Urothelium cell line (cell line): ENCODE data around the gene SSH3.
A peak's percentile ranks its signal among the peaks of the same experiment; 100 is the strongest.
"Not testable (repeated sequence)": the region's sequence is repeated elsewhere in the genome, so short reads cannot be mapped to it uniquely, and the experiment has no call there.

Experiments used
- DNase-seq: peaks from one replicate; pipeline ENCODE4 v3.0.0; 2011; ENCODE audit warnings: low spot score, mixed read lengths
- FAIRE-seq: peaks from 2 replicates; lab custom pipeline; 2011; peaks lifted over from hg19 to GRCh38; lab: Jason Lieb, UNC

SSH3 gene, protein sequence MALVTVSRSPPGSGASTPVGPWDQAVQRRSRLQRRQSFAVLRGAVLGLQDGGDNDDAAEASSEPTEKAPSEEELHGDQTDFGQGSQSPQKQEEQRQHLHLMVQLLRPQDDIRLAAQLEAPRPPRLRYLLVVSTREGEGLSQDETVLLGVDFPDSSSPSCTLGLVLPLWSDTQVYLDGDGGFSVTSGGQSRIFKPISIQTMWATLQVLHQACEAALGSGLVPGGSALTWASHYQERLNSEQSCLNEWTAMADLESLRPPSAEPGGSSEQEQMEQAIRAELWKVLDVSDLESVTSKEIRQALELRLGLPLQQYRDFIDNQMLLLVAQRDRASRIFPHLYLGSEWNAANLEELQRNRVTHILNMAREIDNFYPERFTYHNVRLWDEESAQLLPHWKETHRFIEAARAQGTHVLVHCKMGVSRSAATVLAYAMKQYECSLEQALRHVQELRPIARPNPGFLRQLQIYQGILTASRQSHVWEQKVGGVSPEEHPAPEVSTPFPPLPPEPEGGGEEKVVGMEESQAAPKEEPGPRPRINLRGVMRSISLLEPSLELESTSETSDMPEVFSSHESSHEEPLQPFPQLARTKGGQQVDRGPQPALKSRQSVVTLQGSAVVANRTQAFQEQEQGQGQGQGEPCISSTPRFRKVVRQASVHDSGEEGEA

DNA sequence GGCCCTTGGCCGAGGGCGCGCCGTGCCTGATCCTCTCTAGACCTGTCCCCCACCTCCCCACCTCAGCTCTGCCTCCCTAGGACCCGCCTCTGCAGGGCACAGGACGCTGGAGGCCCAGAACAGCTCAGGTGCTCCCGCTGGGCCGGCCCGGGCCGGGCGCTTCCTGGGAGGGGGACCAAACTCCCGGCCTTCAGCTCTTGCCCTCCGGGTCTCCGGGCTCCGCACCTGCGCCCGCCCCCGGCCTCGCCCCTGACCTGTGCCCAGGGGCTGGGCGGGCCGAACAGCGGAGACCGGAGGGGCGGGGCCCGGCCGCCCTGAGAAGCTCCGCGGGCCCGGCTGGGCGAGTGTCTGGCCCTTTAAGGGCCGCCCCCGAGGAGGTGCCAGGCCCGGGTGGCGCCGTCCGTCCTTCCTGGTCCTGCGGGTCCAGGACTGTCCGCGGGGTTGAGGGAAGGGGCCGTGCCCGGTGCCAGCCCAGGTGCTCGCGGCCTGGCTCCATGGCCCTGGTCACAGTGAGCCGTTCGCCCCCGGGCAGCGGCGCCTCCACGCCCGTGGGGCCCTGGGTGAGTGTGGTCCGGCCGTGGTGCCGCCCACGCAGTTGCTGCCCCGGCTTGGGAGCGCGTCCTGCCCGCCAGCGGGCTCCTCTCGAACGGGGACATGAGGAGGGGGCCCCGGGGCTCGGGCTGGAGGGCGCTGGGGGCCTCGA, at the start of gene SSH3:
Gene SSH3, plus strand, starts transcription at position 399 of the 703 bp plus-strand sequence. Its CDS starts 96 bp downstream, at position 495.
- DNase-seq = peak; percentile 89
- FAIRE-seq = no peak

DNA sequence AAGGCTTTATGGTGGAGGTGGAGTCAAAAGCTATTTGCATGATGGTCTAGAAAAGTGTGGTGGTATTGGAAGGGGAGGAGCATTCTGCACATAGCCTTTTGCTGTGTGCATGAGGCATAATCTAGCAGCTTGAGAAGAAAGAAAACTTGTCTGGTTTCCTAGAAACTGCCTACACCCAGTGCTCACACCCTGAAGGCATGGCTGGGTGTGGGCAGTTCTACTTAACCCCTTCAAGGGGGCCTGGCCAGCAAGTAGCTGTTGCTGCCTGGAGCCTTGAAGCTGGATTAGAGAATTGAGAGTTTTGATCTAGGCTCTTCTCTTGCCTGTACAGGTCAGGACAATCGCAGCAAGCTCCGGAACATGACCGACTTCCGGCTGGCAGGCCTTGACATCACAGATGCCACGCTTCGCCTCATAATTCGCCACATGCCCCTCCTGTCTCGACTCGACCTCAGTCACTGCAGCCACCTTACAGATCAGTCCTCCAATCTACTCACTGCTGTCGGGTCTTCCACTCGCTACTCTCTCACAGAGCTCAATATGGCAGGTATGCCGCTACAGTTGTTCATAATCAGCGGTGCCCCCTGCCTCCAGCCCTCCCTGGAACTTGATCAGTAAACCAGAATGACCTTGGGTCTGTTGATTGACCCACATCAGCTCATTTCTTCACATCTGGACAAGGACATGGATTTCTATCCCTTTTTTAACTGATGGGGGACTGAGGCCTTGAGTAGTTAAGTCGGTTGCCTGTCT, 49.3 kb upstream of the SSH3 start:
- DNase-seq = no peak
- FAIRE-seq = no peak

DNA sequence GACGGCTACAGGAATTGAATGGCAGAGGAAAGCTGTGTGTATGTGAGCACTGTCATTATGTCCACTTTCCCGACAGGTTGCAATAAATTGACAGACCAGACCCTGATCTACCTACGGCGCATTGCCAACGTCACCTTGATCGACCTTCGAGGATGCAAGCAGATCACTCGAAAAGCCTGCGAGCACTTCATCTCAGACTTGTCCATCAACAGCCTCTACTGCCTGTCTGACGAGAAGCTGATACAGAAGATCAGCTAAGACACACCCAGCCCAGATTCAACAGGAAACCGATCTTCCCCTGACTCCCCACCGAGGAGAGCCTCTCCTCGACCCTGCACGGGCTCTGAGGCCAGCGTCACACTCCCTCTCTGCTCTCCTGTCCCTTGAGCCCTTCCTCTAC, 48.5 kb upstream of the SSH3 start:
- FAIRE-seq (no peak), DNase-seq (no peak)

DNA sequence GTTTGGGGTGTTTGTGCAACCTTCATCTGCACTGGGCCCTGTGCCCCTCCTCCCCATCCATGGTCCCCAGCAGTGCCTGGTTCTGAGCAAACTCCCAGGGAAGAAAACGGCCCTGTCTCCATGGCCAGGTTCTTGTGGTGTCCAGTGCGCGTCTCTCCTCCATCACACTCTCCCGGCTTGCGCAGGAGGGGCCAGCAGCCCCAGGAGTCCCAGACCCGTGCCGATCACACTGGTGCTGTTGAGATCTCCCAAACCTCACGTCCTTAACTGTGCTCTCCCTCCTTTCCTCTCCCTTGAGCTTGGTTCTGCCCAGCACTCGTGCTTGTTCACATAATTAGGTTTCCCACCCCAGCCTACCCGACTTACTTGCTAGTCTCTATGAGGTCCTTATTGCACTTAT, 48.0 kb upstream of the SSH3 start:
- FAIRE-seq (no peak), DNase-seq (no peak)

DNA sequence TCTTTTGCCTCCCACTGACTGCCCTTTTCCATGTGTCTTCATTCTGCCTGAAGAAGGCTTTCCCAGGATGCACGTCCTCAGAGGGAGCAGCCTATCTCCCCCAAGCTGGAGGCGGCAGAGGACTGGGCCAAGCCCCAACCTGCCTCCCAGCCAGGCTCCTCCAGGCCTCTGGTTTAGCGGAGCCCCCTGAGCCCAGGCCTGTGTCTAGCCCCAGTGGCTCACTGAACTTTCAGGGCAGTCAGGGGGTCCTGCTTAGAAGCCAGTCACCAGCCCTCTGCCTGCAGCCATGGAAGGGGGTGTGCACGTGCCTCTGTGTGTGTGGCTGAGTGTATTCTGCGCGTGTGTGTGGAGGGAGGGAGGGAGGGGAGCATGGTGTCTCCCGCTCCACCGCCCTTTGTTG, 47.5 kb upstream of the SSH3 start:
- no peak for DNase-seq
- no peak for FAIRE-seq

DNA sequence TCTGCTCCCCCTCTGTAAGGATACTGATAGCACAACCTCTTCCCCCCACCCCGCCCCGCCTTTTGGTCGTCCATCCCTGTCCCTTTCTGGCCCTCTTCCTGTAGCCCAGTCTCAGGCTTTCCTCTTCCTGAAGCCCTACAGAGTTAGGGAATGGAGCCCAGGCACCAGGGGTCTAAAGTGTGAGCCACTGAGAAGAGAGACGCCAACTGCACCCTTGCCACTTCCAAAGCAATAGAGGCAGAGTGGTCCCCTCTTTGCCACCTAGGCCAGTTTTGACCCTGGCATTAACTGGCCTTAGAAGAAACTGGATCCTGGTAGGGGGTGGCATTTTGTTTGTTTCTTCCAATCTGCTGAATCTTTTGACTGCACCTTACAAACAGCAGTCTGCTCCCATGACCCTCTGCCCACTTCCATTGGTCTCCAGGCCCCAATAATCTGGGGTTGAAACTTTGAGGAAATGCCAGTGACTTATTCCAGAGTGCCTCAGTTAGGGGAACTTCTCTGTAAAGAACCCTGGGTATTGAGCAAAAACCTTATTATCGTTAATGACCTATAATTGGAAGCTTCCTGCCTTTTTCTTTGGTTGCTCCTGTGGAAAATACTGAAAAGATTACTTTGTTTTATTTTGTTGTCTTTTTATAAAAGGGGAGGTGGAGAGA, 46.7 kb upstream of the SSH3 start:
- FAIRE-seq (no peak), DNase-seq (no peak)

DNA sequence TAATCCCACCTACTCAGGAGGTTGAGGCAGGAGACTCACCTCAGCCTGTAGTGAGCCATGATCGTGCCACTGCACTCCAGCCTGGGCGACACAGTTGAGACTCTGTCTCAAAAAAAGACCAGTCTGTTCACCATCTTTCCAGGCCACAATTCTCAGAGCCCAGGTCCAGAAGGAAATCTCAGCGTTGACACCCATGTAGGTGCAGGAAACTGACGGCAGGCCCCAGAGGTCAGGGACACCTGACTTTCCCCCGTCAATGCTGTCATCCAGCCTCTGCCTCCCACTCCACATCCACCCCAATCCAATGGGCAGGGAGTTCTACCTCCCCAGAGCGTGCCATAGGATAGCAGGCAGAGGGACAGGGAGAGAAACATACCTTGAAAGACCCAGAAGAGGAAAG, 42.9 kb upstream of the SSH3 start:
- DNase-seq = no peak
- no peak for FAIRE-seq

DNA sequence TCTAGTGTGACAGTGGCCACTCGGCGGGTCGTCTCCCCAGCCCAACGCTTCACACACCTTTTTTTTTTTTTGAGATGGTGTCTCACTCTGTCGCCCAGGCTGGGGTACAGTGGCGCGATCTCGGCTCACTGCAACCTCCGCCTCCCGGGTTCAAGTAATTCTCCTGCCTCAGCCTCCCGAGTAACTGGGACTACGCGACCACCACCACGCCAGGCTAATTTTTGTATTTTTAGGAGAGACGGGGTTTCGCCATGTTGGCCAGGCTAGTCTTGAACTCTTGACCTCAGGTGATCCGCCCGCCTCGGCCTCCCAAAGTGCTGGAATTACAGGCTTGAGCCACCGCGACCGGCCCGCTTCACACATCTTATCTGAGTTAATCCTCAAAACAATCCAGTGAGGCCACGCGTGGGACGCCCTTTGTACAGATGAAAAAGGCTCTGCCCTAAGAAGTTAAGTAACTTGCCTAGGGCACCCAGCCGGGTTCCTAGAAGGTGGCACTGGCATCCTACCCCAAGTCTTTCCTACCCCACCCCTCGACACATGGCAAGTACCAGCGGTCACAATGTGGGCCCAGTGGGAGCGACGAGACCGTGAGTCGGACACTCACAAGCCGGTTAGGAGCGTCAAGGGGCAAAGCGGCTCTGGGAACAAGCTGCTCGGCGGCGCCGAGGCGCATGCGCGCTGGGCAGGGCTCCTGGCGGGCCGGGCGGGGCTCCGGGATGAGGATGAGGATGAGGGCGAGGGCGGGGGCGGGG, 42.3 kb upstream of the SSH3 start:
- peak; percentile 84 for DNase-seq
- FAIRE-seq = not testable (repeated sequence)

DNA sequence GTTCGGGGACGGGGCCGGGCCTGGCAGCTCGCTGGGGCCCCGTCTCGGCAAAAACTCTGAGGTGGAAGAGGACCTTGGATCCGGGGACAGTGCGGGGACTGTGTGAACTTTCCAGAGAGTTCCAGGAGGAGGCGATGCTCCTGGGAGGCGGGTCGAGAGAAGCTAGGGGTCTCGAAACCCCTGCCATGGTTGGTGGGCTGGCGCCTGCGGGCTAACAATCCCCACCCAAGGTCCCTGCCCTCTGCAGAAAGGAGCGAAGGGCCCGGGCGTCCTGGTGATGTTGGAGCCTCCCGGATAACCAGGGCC, 41.7 kb upstream of the SSH3 start:
- DNase-seq (no peak), FAIRE-seq (no peak)

DNA sequence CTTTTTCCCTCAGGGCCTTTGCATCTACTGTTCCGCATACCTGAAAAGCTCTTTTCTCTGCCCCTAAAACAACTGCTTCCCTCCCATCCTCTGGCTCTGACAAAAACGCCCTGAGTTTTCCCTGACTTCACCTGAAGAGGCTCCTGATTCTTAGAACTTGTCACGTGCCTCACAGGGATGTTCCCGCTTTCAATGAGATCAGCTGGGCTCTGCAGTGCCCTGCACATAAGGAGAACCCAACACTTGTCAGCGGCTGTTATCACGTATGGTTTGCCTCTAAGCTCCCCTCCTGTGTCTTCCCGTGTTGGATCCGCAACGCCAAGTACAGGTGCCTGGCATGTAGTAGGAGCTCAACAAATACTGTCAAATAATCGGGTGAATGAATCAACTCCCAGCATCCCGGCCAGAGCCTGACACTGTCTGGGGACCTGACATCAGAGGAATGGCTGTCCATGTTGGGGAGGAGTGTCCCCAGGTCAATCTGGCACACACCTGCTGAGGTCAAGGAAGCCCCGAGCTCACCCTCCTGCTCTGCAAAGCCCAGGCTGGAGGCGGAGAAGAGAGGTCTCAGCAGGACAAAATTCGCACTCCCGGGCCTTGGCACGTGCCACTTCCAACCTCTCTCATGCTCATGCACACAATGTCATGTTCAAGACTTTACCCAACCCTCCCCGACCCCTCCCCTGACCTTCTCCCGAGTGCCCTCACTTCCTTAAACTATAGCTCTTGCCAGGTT, 41.2 kb upstream of the SSH3 start:
- FAIRE-seq (no peak), DNase-seq (no peak)

DNA sequence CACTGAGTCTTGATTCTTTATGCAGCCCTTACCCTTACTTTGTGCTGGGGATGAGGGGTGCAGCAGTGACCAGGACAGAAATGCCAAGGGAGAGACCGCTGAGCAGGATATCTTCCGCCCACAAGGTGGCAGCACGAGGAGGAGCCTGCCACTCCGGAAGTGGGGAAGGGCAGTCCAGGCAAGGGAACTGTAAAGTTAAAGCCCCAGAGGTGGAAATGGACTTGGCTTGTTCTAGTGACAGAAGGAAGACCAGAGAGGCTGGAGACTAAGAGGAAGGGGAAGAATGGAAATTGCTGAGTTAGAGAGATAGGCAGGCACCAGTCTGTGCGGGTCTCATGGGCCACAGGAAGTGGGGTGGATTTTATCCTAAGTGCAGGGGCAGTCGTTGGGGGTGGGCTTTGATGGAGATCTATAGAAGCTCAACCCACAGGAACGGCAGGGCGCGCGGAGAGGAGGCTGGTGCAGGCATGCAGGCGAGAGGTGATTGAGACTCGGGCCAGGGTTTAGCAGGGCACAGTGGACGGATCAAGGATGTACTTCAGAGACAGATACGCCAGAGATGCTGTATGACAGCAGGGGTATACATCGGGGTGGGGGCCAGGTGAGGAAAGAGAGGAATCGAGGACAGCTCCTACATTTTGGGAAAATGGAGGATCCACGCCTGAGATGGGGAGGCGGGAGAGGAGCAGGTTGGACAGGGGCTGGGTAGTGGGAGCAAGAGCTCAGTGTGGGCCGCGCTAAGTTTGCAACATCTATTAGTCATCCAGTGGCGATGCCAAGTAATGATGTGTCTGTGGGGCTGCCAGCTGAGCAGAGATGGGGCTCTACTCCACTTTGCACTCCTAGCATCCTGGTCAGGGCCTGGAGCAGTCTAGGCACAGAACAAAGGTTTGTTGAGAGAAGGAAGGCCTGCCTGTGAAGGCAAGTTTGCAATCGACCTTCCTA, 40.3 kb upstream of the SSH3 start:
- peak; percentile 89 for DNase-seq
- FAIRE-seq = no peak

DNA sequence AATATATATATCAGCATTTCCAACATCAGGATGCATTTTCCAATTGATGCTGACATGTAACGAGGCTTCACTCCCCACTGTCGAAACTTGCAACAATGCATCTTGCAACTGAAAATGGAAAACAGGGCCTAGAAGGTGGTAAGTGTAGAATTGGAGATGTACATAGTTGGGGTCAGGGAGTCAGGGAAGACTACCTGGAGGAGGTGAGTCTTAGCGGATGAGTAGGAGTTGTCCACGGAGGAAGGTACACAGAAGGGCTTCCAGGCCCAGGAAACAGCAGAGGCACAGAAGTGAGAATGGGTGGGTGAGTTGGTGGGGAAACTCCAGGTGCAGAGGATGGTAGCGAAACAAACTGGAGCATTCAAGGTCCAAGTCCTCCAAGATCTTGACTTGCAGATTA, 39.1 kb upstream of the SSH3 start:
- FAIRE-seq (no peak), DNase-seq (no peak)

DNA sequence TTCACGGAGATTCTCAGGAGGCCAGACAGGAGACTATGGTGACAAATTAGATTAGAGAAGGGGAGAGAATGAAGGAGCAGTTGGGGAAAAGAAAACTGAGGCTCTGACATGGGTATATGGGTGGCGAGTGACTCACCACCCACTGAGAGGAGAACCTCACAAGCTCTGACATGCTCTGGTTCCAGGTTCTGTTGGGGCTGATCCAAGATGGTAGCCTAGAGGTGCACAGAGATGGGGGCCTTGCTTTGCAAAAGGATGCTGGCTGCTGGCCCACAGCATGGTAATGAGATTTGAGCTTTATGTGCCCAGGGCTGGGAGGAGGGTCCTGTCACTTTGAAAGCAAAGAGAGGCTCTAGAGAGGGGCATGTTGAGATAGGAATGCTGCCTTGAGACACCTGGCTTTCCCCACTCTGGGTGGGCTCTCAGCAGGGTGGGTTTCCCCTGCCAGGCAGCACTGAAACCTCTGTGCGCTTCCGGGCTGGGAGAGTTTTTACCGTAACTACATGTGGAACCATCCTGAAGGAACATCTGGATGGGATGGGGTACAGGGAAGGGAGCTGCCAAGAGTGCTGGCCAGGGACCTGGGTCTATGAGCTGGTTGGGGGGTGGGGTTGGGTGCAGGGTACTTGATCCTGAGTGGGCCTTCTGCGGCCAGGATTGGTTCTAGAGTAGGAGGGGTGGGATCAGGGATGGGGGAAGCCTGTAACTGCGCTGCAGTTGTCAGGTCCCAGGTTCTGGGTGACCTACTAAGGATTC, 38.3 kb upstream of the SSH3 start:
- no peak for FAIRE-seq
- DNase-seq = no peak

DNA sequence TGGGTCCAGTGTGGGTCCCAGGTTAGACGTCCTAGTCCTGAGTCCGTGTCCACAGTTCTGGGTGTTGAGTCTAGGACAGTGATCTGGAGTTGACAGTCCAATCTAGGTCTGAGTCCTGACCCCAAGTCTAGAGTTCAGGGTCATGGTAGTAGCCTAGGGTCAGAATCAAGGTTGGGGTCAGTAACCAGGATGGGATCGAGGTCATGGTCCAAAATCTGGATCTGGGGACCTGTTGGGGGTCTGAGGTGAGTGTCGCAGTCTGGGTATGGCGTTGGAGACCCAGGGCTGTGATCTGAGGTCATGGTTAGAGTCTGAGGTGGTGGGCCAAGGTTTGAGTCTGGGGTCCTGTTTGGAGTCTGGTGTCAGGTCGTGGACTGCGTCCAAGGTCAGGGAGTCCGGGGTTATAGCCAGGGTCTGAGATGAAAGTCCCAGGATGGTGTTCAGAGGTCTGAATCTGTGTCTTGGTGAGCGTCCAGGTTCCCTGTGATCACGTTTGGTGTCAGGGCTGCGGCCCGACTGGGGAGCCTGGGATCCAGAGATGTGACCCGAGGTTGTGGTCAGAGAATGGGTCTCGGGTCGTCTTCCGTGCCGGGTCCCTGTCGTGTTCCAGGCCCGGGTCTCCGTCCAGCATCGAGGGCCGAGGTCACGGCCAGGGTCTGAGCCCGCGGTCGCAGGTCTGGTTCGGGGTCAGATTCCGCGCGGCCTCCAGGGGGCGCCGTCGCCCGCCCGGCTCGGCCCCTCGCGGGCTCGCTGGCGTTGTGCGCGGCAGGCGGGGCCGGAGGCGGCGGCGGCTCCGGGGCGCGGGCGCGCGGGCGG, 37.5 kb upstream of the SSH3 start:
- peak; percentile 91 for DNase-seq

DNA sequence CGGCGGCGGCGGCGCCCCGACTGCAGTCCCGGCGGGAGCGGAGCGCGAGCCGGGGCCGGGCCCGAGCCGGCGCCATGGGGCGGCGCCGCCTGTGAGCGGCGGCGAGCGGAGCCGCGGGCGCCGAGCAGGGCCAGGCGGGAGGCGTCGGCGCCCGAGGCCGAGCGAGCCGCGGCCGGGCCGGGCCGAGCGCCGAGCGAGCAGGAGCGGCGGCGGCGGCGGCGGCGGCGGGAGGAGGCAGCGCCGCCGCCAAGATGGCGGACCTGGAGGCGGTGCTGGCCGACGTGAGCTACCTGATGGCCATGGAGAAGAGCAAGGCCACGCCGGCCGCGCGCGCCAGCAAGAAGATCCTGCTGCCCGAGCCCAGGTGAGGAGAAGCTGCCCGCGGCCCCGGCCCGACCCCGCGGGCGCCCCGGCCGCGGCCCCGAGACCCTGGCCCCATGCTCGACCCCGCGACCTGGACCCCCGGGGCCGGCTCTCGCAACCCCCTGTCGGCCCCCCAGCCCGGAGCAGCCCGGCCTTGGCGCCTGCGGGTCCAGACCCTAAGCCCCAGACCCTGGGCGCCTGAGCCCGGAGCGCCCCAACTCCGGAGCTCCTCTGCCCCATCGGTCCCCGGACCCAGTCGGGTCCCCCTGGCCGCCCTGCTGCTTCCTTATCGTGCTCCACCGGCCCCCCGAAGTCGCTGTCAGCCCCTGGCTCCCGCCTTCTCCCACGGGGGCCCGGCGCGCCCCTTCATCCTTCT, 36.7 kb upstream of the SSH3 start, which contains the start of gene GRK2:
Gene GRK2, plus strand, starts transcription at position 25 of the 739 bp plus-strand sequence. Its CDS starts 227 bp downstream, at position 252.
- peak; percentile 63 for DNase-seq

More for the DNA sequence above, 37.5 kb upstream of the SSH3 start:
- FAIRE-seq = no peak

More for the DNA sequence above, 36.7 kb upstream of the SSH3 start, which contains the start of gene GRK2:
- FAIRE-seq = no peak
